Natural killer cell (primary cell): Measurements from ENCODE around the gene PRR14L. TPM values are rescaled to one million over a fixed set of nuclear protein-coding genes. Genes with fewer than 3 reads are reported as not detected.
A peak's percentile ranks its signal among the peaks of the same experiment; 100 is the strongest.

ENCODE experiments used
- ATAC-seq, 3 donors: fragments of 150-1000 bp in 2 of 3; fragments of 200-7000 bp in 1 of 3; cut with Tn5 transposase; 1 replicate in 1 of 3; 2 replicates in 2 of 3; pipeline ENCODE4 v1.10.0; 2021; ENCODE audit warnings: mild to moderate bottlenecking in 2 of 3, moderate library complexity in 2 of 3
- DNase-seq, 2 donors: peaks; one replicate each; pipeline versions ENCODE4 v3.0.0 to v3.0.0-alpha.2; 2013 to 2021; ENCODE audit warnings: mixed read lengths in 1 of 2
- H3K27ac ChIP-seq: one replicate; pipeline ENCODE4 v1.5.1; 2013; ENCODE audit warnings: mild to moderate bottlenecking, low read length
- H3K27me3 ChIP-seq: one replicate; pipeline ENCODE4 v1.6.1; 2013; ENCODE audit warnings: low read length; ENCODE audit not compliant: control insufficient read depth, insufficient read depth
- H3K36me3 ChIP-seq: one replicate; pipeline ENCODE4 v1.6.1; 2013; ENCODE audit warnings: low read length; ENCODE audit not compliant: control insufficient read depth, insufficient read depth
- H3K4me1 ChIP-seq: one replicate; pipeline ENCODE4 v1.6.1; 2013; ENCODE audit warnings: low read length; ENCODE audit not compliant: control insufficient read depth, insufficient read depth
- H3K4me3 ChIP-seq: one replicate; pipeline ENCODE4 v1.5.1; 2013; ENCODE audit warnings: low read length
- H3K9me3 ChIP-seq: one replicate; pipeline ENCODE4 v1.6.1; 2013; ENCODE audit warnings: low read length; ENCODE audit not compliant: control insufficient read depth, insufficient read depth
- H3K27ac Mint-ChIP-seq, 2 donors: one replicate each; pipeline ENCODE4 v1.8.0; 2022; ENCODE audit warnings: mild to moderate bottlenecking in 2 of 2, mixed read lengths in 2 of 2, moderate library complexity in 1 of 2
- H3K27me3 Mint-ChIP-seq, 2 donors: one replicate each; pipeline ENCODE4 v1.8.0; 2022; ENCODE audit warnings: low read depth in 2 of 2, mixed read lengths in 2 of 2
- H3K36me3 Mint-ChIP-seq: one replicate; pipeline ENCODE4 v1.8.0; 2022; ENCODE audit warnings: mixed read lengths
- H3K4me1 Mint-ChIP-seq, 2 donors: one replicate each; pipeline ENCODE4 v1.8.0; 2022; ENCODE audit warnings: mixed read lengths in 2 of 2
- H3K4me3 Mint-ChIP-seq: one replicate; pipeline ENCODE4 v1.8.0; 2022; ENCODE audit warnings: mild to moderate bottlenecking, moderate library complexity, mixed read lengths
- H3K9me3 Mint-ChIP-seq, 2 donors: one replicate each; pipeline ENCODE4 v1.8.0; 2022; ENCODE audit warnings: mixed read lengths in 2 of 2
- WGBS: methylation state at CpG from one replicate; pipeline ENCODE4 v1.1.7; 2013; ENCODE audit warnings: missing lambda C conversion rate; ENCODE audit not compliant: insufficient coverage; 5-methylcytosine and 5-hydroxymethylcytosine counted together
- intact Hi-C: fragments of 100-400 bp; cut with micrococcal nuclease; formaldehyde crosslinking; loops from one replicate; pipeline ENCODE4 v1.14.2; 2022
- total RNA-seq, 4 donors: library from RNA; stranded (reverse); fragments of 120-200 nt in 1 of 4; gene quantifications; one replicate each; pipeline versions ENCODE4 v1.2.3 to v1.2.4, GENCODE V29; 2013 to 2022
- TF ChIP-seq, protein P1 (sequence below): fragments of 200-600 bp; IDR thresholded peaks from one replicate; pipeline ENCODE4 v1.8.0; 2022; ENCODE audit warnings: antibody characterized with exemption

PRR14L gene
- total RNA-seq, 3 donors from 2014 or later (not counting 1 experiment from before 2014, with no cell fraction given): 39.3 to 54.1 (median 54.0) TPM

DNA sequence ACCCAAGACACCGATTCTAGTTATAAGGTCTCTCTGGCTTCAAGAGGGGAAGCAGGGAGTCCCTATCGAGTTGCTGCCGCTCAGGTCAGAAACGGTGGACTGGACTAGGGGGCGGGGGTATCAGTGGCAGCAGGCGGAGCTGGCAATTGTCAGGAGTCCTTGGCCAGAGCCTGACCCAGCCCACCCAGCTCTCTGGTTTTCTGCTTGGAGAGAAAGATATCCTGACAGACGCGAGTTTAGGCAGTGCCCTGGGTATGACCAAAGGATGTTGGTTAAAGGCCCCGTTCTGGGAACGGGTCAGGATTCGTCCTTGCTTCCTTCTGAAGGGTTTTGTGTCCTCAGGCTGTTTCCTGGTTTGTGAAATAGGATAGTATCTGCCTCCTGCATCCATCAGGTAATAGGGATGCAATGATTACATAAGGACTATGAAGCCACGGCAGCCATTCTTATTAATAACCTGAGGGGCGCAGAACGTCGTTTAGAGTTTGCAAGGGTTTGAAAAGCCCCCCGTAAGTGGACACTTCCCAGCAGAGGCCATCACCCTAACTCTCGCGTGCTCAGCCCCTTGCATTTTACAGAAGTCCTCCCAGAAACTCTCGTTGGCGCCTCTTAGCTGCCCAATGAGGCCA lies 3.2 kb upstream of the PRR14L start:
- Mint-ChIP-seq H3K36me3 (no peaks in the 10 kb centered on the region), H3K4me3 (peak overlapping the region; percentile 85), H3K9me3 (no peaks in the 10 kb centered on the region), H3K4me1 (peaks cover 45 to 55% of the 10 kb centered on the region in 2 donors), H3K27ac (peak overlapping the region; percentile 94 to 97), H3K27me3 (no peaks in the 10 kb centered on the region)
- Histone ChIP-seq H3K4me1 (peaks cover 42% of the 10 kb centered on the region), H3K4me3 (peak overlapping the region; percentile 50), H3K9me3 (no peaks in the 10 kb centered on the region), H3K27ac (peak overlapping the region; percentile 94), H3K36me3 (no peaks in the 10 kb centered on the region), H3K27me3 (no peaks in the 10 kb centered on the region)
- TF ChIP-seq, protein P1, sequence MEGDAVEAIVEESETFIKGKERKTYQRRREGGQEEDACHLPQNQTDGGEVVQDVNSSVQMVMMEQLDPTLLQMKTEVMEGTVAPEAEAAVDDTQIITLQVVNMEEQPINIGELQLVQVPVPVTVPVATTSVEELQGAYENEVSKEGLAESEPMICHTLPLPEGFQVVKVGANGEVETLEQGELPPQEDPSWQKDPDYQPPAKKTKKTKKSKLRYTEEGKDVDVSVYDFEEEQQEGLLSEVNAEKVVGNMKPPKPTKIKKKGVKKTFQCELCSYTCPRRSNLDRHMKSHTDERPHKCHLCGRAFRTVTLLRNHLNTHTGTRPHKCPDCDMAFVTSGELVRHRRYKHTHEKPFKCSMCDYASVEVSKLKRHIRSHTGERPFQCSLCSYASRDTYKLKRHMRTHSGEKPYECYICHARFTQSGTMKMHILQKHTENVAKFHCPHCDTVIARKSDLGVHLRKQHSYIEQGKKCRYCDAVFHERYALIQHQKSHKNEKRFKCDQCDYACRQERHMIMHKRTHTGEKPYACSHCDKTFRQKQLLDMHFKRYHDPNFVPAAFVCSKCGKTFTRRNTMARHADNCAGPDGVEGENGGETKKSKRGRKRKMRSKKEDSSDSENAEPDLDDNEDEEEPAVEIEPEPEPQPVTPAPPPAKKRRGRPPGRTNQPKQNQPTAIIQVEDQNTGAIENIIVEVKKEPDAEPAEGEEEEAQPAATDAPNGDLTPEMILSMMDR: no peak
- DNase-seq: peak in 1 of 2 donors; percentile 24
- ATAC-seq: peak in 2 of 3 donors; percentile 16 to 32
- 16% methylated on average over 20 of the region's 20 CpGs for WGBS
- intact Hi-C loops: loop anchor here (2.0 to 5.0 kb wide), 2 partner anchors 194 to 256 kb away; partner anchors contain the start of gene SFI1

DNA sequence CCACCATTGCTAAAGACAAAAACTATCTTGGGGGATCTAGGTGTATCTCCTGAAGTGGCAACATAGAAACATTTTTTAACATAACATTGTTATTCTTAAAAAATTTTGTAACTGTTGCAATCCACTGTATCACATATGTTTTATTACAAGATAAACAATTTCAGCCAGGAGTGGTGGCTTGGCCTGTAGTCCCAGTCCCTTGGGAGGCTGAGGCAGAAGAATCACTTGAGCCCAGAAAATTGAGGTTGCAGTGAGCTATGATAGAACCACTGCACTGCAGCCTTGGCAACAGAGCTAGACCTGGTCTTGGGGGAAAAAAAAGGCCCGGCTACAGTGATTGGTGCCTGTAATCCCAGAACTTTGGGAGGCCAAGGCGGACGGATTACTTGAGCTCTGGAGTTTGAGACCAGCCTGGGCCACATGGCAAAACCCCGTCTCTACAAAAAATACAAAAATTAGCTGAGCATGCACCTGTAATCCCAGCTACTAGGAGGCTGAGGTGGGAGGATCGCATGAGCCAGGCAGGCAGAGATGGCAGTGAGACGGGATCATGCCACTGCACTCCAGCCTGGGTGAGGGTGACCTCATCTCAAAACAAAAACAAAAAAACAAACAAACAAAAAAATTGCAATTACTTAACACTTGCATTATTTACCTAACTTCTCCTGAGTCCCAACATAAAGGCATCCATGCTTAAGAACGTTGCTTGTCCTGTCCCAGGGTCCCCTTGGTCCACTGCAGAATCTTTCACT lies 2.3 kb upstream of the PRR14L start:
- no peaks in the 10 kb centered on the region for H3K36me3 Mint-ChIP-seq
- peak overlapping the region; percentile 94 to 97 for H3K27ac Mint-ChIP-seq
- no peaks in the 10 kb centered on the region for H3K27me3 ChIP-seq
- H3K4me1 ChIP-seq: peaks cover 42% of the 10 kb centered on the region
- DNase-seq: no peak
- WGBS: 95% methylated on average over 7 of the region's 7 CpGs
- no peak overlapping the region for H3K27ac ChIP-seq
- no peak overlapping the region for H3K4me3 ChIP-seq
- H3K4me1 Mint-ChIP-seq: peaks cover 53 to 64% of the 10 kb centered on the region in 2 donors
- no peaks in the 10 kb centered on the region for H3K9me3 ChIP-seq
- H3K9me3 Mint-ChIP-seq: no peaks in the 10 kb centered on the region
- peaks cover 5% of the 10 kb centered on the region for H3K36me3 ChIP-seq
- H3K4me3 Mint-ChIP-seq: peak overlapping the region; percentile 85
- TF ChIP-seq, protein P1: no peak
- H3K27me3 Mint-ChIP-seq: no peaks in the 10 kb centered on the region
- no peak for ATAC-seq
- intact Hi-C loops: loop anchor here (2.0 to 5.0 kb wide), 2 partner anchors 195 to 255 kb away; partner anchors contain the start of gene SFI1

DNA sequence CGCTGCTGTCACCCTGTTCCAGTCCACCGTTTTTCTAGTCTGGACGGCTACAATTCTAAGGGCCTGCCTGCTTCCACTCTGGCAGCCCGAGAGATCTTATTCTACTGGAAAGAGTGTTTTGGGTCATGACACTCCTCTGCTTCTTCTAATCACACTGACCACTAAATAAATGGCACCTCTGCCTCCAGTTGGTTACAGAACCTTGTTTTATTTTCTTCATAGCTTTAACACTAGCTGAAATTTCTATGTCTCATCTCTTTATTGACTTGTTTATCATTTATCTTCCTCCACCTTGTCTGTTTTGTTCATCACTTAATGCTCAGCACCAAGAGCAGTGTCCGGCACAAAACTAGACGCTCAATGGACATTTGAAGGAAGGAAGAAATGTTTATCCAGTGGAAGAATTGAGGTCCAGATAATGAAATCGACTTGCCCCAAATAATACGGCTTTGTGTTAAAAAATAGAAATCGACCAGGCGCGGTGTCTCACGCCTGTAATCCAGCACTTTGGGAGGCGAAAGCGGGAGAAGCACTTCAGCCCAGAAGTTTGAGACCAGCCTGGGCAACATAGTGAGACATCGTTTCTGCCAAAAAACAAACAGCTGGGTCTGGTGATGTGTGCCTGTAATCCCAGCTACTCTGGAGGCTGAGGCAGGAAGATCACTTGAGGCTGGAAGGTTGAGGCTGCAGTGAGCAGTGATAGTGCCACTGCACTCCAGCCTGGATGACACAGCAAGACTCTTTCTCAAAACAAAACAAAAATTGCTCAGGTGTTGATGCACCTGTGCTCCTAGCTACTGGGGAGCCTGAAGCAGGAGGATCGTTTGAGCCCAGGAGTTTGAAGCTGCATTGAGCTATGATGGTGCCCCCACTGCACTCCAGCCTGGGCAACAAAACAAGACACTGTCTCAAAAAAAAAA lies 693 bp upstream of the PRR14L start:
- peak in 1 of 2 donors; percentile 9 for DNase-seq
- Histone ChIP-seq H3K4me3 (no peak overlapping the region), H3K27ac (peak overlapping the region; percentile 54), H3K9me3 (no peaks in the 10 kb centered on the region), H3K4me1 (peaks cover 42% of the 10 kb centered on the region), H3K27me3 (no peaks in the 10 kb centered on the region), H3K36me3 (peaks cover 6% of the 10 kb centered on the region)
- TF ChIP-seq, protein P1: no peak
- Mint-ChIP-seq H3K36me3 (no peaks in the 10 kb centered on the region), H3K4me1 (peaks cover 53 to 65% of the 10 kb centered on the region in 2 donors), H3K9me3 (no peaks in the 10 kb centered on the region), H3K27me3 (no peaks in the 10 kb centered on the region), H3K27ac (peak overlapping the region; percentile 87 to 89), H3K4me3 (peak overlapping the region; percentile 98)
- 72% methylated on average over 16 of the region's 16 CpGs for WGBS
- no peak for ATAC-seq
- intact Hi-C loops: loop anchor here (2.0 to 5.0 kb wide), 2 partner anchors 86 to 253 kb away; partner anchors contain the start of gene SFI1
